B cell (primary cell): Measurements from ENCODE around the gene RGL1. TPM values are rescaled to one million over a fixed set of nuclear protein-coding genes. Genes with fewer than 3 reads are reported as not detected.

Experiments used
- ATAC-seq: fragments of 200-7000 bp; cut with Tn5 transposase; one replicate; pipeline ENCODE4 v1.10.0; 2021; ENCODE audit warnings: low read depth, mild to moderate bottlenecking, moderate number of reproducible peaks, moderate library complexity
- CTCF ChIA-PET: fragments of 350-600 bp; sonication (Branson Sonifier 250); formaldehyde crosslinking; loops from one replicate; lab custom pipeline; 2021; ENCODE audit warnings: antibody characterized with exemption, inconsistent platforms; lab: Charles Lee
- POLR2A ChIA-PET: fragments of 350-600 bp; sonication (Branson Sonifier 250); formaldehyde crosslinking; loops from one replicate; lab custom pipeline; 2021; ENCODE audit warnings: antibody characterized with exemption; lab: Charles Lee
- DNase-seq: peaks from one replicate; pipeline ENCODE4 v3.0.0; 2013
- H2AFZ ChIP-seq: 2 replicates; pipeline ENCODE4 v1.6.1; 2012; ENCODE audit warnings: mild to moderate bottlenecking, low read depth, low read length; ENCODE audit not compliant: insufficient read depth, poor library complexity, severe bottlenecking
- H3K27ac ChIP-seq, 2 donors: 1 replicate in 1 of 2; 2 replicates in 1 of 2; pipeline ENCODE4 v1.5.1; 2012 to 2013; ENCODE audit warnings: low read length in 2 of 2, mild to moderate bottlenecking in 2 of 2, moderate library complexity in 1 of 2
- H3K27me3 ChIP-seq, 4 experiments: fragments of 200-600 bp in 1 of 4; sonication (generic) in 1 of 4; replicated peaks in 1 of 4; 1 replicate in 2 of 4; 2 replicates in 2 of 4; pipeline versions ENCODE4 v1.6.1 to v1.7.0; 2013 to 2016; ENCODE audit warnings: low read length in 3 of 4, mild to moderate bottlenecking in 2 of 4, mixed read lengths in 1 of 4, moderate library complexity in 1 of 4; ENCODE audit not compliant: insufficient read depth in 4 of 4, control insufficient read depth in 3 of 4; ENCODE audit errors: control extremely low read depth in 1 of 4
- H3K36me3 ChIP-seq, 2 experiments: replicated peaks in 1 of 2; 1 replicate in 1 of 2; 2 replicates in 1 of 2; pipeline versions ENCODE4 v1.6.1 to v1.7.1; 2013; ENCODE audit warnings: low read length in 1 of 2; ENCODE audit not compliant: insufficient read depth in 2 of 2, control insufficient read depth in 1 of 2; ENCODE audit errors: control extremely low read depth in 1 of 2, extremely low read depth in 1 of 2
- H3K4me1 ChIP-seq, 2 donors: fragments of 200-600 bp in 1 of 2; sonication (generic) in 1 of 2; 1 replicate in 1 of 2; 2 replicates in 1 of 2; pipeline versions ENCODE4 v1.5.1 to v1.6.1; 2013 to 2017; ENCODE audit warnings: low read length in 2 of 2; ENCODE audit not compliant: control insufficient read depth in 2 of 2, insufficient read depth in 2 of 2
- H3K4me2 ChIP-seq: replicated peaks from 2 replicates; pipeline ENCODE3; 2012; ENCODE audit warnings: mild to moderate bottlenecking, low read depth, low read length; ENCODE audit not compliant: poor library complexity, severe bottlenecking
- H3K4me3 ChIP-seq, 5 experiments: fragments of 200-600 bp in 1 of 5; sonication (generic) in 1 of 5; 1 replicate in 3 of 5; 2 replicates in 2 of 5; pipeline versions ENCODE4 v1.5.1 to v1.7.0; 2011 to 2016; ENCODE audit warnings: low read length in 4 of 5, mild to moderate bottlenecking in 4 of 5, low read depth in 2 of 5, control low read depth in 1 of 5, moderate library complexity in 1 of 5; ENCODE audit not compliant: insufficient read depth in 1 of 5; ENCODE audit errors: control extremely low read depth in 1 of 5, extremely low read depth in 1 of 5
- H3K79me2 ChIP-seq: fragments of 200-600 bp; sonication (generic); one replicate; pipeline ENCODE4 v1.6.0; 2016; ENCODE audit warnings: low read length; ENCODE audit not compliant: control insufficient read depth, insufficient read depth
- H3K9ac ChIP-seq: fragments of 200-600 bp; sonication (generic); 2 replicates; pipeline ENCODE4 v1.6.1; 2017; ENCODE audit warnings: mild to moderate bottlenecking, low read length, moderate library complexity
- H3K9me3 ChIP-seq, 3 donors: one replicate each; pipeline versions ENCODE4 v1.6.1 to v1.7.1; 2013; ENCODE audit warnings: low read length in 2 of 3; ENCODE audit not compliant: control insufficient read depth in 2 of 3, insufficient read depth in 1 of 3; ENCODE audit errors: control extremely low read depth in 1 of 3
- H4K20me1 ChIP-seq: 2 replicates; pipeline ENCODE4 v1.6.0; 2012; ENCODE audit warnings: mild to moderate bottlenecking, low read length; ENCODE audit not compliant: insufficient read depth, control insufficient read depth, poor library complexity, severe bottlenecking
- H3K27ac Mint-ChIP-seq: one replicate; pipeline ENCODE4 v1.8.0; 2021; ENCODE audit warnings: mixed read lengths
- H3K27me3 Mint-ChIP-seq: one replicate; pipeline ENCODE4 v1.8.0; 2021; ENCODE audit warnings: mixed read lengths
- H3K4me1 Mint-ChIP-seq: one replicate; pipeline ENCODE4 v1.8.0; 2021; ENCODE audit warnings: mixed read lengths
- H3K4me3 Mint-ChIP-seq: one replicate; pipeline ENCODE4 v1.8.0; 2021; ENCODE audit warnings: mixed read lengths
- H3K9me3 Mint-ChIP-seq: one replicate; pipeline ENCODE4 v1.8.0; 2022; ENCODE audit warnings: mixed read lengths; ENCODE audit not compliant: insufficient read depth
- CTCF ChIP-seq: fragments of 200-600 bp; IDR thresholded peaks from one replicate; pipeline ENCODE4 v1.8.0; 2022; ENCODE audit warnings: antibody characterized with exemption, mild to moderate bottlenecking
- EZH2 ChIP-seq: IDR thresholded peaks from 2 replicates; pipeline ENCODE4 v1.6.1; 2012; ENCODE audit warnings: borderline replicate concordance, low read depth, mild to moderate bottlenecking, moderate library complexity, low read length; ENCODE audit not compliant: insufficient read depth, poor library complexity, severe bottlenecking
- WGBS: methylation state at CpG from one replicate; pipeline ENCODE4 v1.1.5; 2013; ENCODE audit warnings: missing lambda C conversion rate; ENCODE audit not compliant: insufficient coverage; 5-methylcytosine and 5-hydroxymethylcytosine counted together
- intact Hi-C: fragments of 100-400 bp; cut with micrococcal nuclease; formaldehyde crosslinking; loops from one replicate; pipeline ENCODE4 v1.10.0; 2022
- polyA plus RNA-seq: library from polyadenylated mRNA; depleted of rRNA; stranded (reverse); fragments of >200 nt; gene quantifications from 2 replicates; pipeline ENCODE4 v1.2.3, GENCODE V29; 2012
- total RNA-seq, 2 donors: library from RNA; stranded (reverse); fragments of 120-200 nt in 1 of 2; gene quantifications; 1 replicate in 1 of 2; 2 replicates in 1 of 2; pipeline versions ENCODE4 v1.2.3 to v1.2.4, GENCODE V29; 2013 to 2022

The RGL1 gene
- total and polyA plus RNA-seq, 2 donors (not counting 1 experiment from before 2014, with no cell fraction given), result 0.09 to 1.1 TPM

DNA sequence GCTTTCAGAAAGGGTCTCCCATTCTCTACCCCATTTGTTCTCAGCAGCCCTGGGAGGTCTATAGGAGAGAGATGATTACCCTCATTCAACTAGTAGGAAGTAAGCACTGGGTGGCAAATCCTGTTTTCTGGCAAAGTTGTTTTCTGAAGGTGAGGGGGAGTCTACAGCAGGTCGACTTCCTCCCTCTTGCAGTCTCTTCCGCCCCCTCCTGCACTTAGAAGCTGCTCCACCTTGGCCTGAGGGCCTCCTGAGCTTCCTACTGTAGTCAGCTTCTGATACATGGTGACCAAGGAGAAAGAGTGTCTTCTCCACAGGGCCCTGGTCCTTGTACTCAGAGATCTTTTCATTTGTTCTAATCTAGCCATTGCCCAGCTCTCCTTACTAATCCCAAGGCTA is 93.1 kb downstream of the RGL1 start:
- CTCF ChIA-PET, result interaction anchor here (1.3 to 6.8 kb wide), 6 partner anchors 8 to 243 kb away, joined by 3 to 72 read pairs (median 6); no protein-coding TSS in a partner anchor
- Histone ChIP-seq H4K20me1 (no peaks in the 10 kb centered on the region), H3K27ac (no peak overlapping the region), H2AFZ (no peak overlapping the region), H3K9ac (no peak overlapping the region), H3K27me3 (no peaks in the 10 kb centered on the region), H3K4me2 (no peak overlapping the region), H3K79me2 (no peaks in the 10 kb centered on the region), H3K36me3 (no peaks in the 10 kb centered on the region), H3K4me3 (no peak overlapping the region), H3K9me3 (no peaks in the 10 kb centered on the region), H3K4me1 (peaks cover 12 to 14% of the 10 kb centered on the region in 2 donors)
- Mint-ChIP-seq H3K27me3 (peaks cover 4% of the 10 kb centered on the region), H3K9me3 (no peaks in the 10 kb centered on the region), H3K4me3 (no peak overlapping the region), H3K4me1 (peaks cover 22% of the 10 kb centered on the region), H3K27ac (no peak overlapping the region)
- POLR2A ChIA-PET, result no interaction called here
- no peak for ATAC-seq
- intact Hi-C loops, result no loop called here
- WGBS, result no CpG with 5 or more reads among the region's 2 CpGs
- TF ChIP-seq EZH2 (no peak), CTCF (no peak)
- no peak for DNase-seq

GRCh38 chr1:183898610-183899009 is 93.7 kb downstream of the RGL1 start:
- ChIA-PET CTCF (interaction anchor here (0.6 to 6.8 kb wide), 7 partner anchors 9 to 243 kb away, joined by 3 to 72 read pairs (median 5); no protein-coding TSS in a partner anchor), POLR2A (no interaction called here)
- peaks cover 14% of the 10 kb centered on the region in 2 donors for H3K4me1 ChIP-seq

More at GRCh38 chr1:183898610-183899009, 93.7 kb downstream of the RGL1 start:
- Mint-ChIP-seq H3K27me3 (peaks cover 4% of the 10 kb centered on the region), H3K4me1 (peaks cover 25% of the 10 kb centered on the region), H3K9me3 (no peaks in the 10 kb centered on the region), H3K27ac (no peak overlapping the region), H3K4me3 (no peak overlapping the region)
- no peak overlapping the region for H3K27ac ChIP-seq
- H3K27me3 ChIP-seq, result no peaks in the 10 kb centered on the region
- H3K79me2 ChIP-seq, result no peaks in the 10 kb centered on the region
- TF ChIP-seq EZH2, result no peak
- no peak for TF ChIP-seq CTCF
- H3K4me3 ChIP-seq, result no peak overlapping the region
- no peaks in the 10 kb centered on the region for H3K9me3 ChIP-seq
- DNase-seq, result no peak
- WGBS, result 100% methylated on average over 1 of the region's 2 CpGs
- no peak overlapping the region for H2AFZ ChIP-seq
- ATAC-seq, result no peak
- no peak overlapping the region for H3K9ac ChIP-seq
- H3K36me3 ChIP-seq, result no peaks in the 10 kb centered on the region
- no peaks in the 10 kb centered on the region for H4K20me1 ChIP-seq
- H3K4me2 ChIP-seq, result no peak overlapping the region
- intact Hi-C loops, result no loop called here
